Amygdala (tissue), 56 donors: ENCODE results near the gene MYCN.
"Not testable (repeated sequence)": the region's sequence is repeated elsewhere in the genome, so short reads cannot be mapped to it uniquely, and the experiment has no call there.

Experiments used
- DNase-seq, 56 donors: peaks; one replicate each; lab custom pipeline; 2025; lab: John Stamatoyannopoulos, UW

Gene MYCN

GRCh38 chr2:15939854-15940660 lies at the start of gene MYCN:
Gene MYCN (plus strand): TSS chr2:15940550. CDS start chr2:15942065, 1,515 bp downstream.
- DNase-seq: peak in 55 of 56 donors; percentile 19 to 84 (median 67)

- DNase-seq: no peak
Observed at GRCh38 chr2:15890936-15891905, 49.1 kb upstream of the MYCN start.

- peak in 4 of 56 donors; percentile 8 to 28 (median 18) for DNase-seq
Observed at GRCh38 chr2:15892151-15892880, 48.0 kb upstream of the MYCN start.

GRCh38 chr2:15893085-15893484 lies 47.3 kb upstream of the MYCN start:
- DNase-seq: no peak

- no peak for DNase-seq
Observed at GRCh38 chr2:15893689-15894480, 46.5 kb upstream of the MYCN start.

- DNase-seq: no peak
Observed at GRCh38 chr2:15894481-15895144, 45.7 kb upstream of the MYCN start.

- no peak for DNase-seq
Observed at GRCh38 chr2:15895615-15896469, 44.5 kb upstream of the MYCN start.

GRCh38 chr2:15896859-15897258 lies 43.5 kb upstream of the MYCN start:
- no peak for DNase-seq

- no peak for DNase-seq
Observed at GRCh38 chr2:15897431-15898098, 42.8 kb upstream of the MYCN start.

GRCh38 chr2:15899327-15899612 lies 41.1 kb upstream of the MYCN start:
- DNase-seq: no peak

- DNase-seq: no peak
Observed at GRCh38 chr2:15899751-15900493, 40.4 kb upstream of the MYCN start.

- no peak for DNase-seq
Observed at GRCh38 chr2:15901095-15901807, 39.1 kb upstream of the MYCN start.

GRCh38 chr2:15901808-15902130 lies 38.6 kb upstream of the MYCN start:
- DNase-seq: no peak

- not testable (repeated sequence) for DNase-seq
Observed at GRCh38 chr2:15903910-15904309, 36.4 kb upstream of the MYCN start.

- no peak for DNase-seq
Observed at GRCh38 chr2:15905267-15905645, 35.1 kb upstream of the MYCN start.

- no peak for DNase-seq
Observed at GRCh38 chr2:15905986-15906491, 34.3 kb upstream of the MYCN start.

- no peak for DNase-seq
Observed at GRCh38 chr2:15906778-15907177, 33.6 kb upstream of the MYCN start.
